MG63 (cell line): ENCODE results near the gene DDIAS. TPM values are rescaled to one million over a fixed set of nuclear protein-coding genes. Genes with fewer than 3 reads are reported as not detected.

Experiments
- DNase-seq: peaks from one replicate; pipeline ENCODE4 v3.0.0-alpha.2; 2020
- H3K27me3 ChIP-seq: fragments of 250-450 bp; sonication (Bioruptor Pico); 2 replicates; pipeline ENCODE4 v1.5.1; 2020; ENCODE audit warnings: mild to moderate bottlenecking, moderate library complexity
- H3K36me3 ChIP-seq: fragments of 250-450 bp; sonication (Bioruptor Pico); 2 replicates; pipeline ENCODE4 v1.5.1; 2020; ENCODE audit warnings: mild to moderate bottlenecking, moderate library complexity
- H3K4me3 ChIP-seq: fragments of 250-450 bp; sonication (Bioruptor Pico); 2 replicates; pipeline ENCODE4 v1.5.1; 2020; ENCODE audit warnings: mild to moderate bottlenecking, moderate library complexity
- H3K9me3 ChIP-seq: fragments of 250-450 bp; sonication (Bioruptor Pico); 2 replicates; pipeline ENCODE4 v1.5.1; 2020; ENCODE audit warnings: mild to moderate bottlenecking, moderate library complexity
- total RNA-seq: library from RNA; depleted of rRNA; stranded (reverse); fragments of >200 nt; shearing (Covaris generic); gene quantifications from 2 replicates; pipeline ENCODE4 v1.2.3, GENCODE V29; 2014; ENCODE audit warnings: low replicate concordance; rRNA removed

The DDIAS gene
- total RNA-seq, 1 experiment from 2014 or later, result 9.2 TPM

- DNase-seq, result no peak
- H3K27me3 ChIP-seq, result no peaks in the 10 kb centered on the region
Measured at GRCh38 chr11:82975882-82976281, 74.3 kb downstream of the DDIAS start.

GRCh38 chr11:82976786-82977185, 75.2 kb downstream of the DDIAS start:
- H3K36me3 ChIP-seq, result peaks cover 3% of the 10 kb centered on the region; the same call in 1 of the 2 replicates
- H3K4me3 ChIP-seq, result no peak overlapping the region
- DNase-seq, result no peak
- H3K27me3 ChIP-seq, result no peaks in the 10 kb centered on the region
- no peaks in the 10 kb centered on the region for H3K9me3 ChIP-seq

More at GRCh38 chr11:82975882-82976281, 74.3 kb downstream of the DDIAS start:
- Histone ChIP-seq H3K4me3 (no peak overlapping the region), H3K9me3 (no peaks in the 10 kb centered on the region), H3K36me3 (no peaks in the 10 kb centered on the region)

- H3K36me3 ChIP-seq, result peaks cover 4% of the 10 kb centered on the region; the same call in 1 of the 2 replicates
- DNase-seq, result no peak
- no peaks in the 10 kb centered on the region for H3K27me3 ChIP-seq
- H3K4me3 ChIP-seq, result no peak overlapping the region
- H3K9me3 ChIP-seq, result no peaks in the 10 kb centered on the region
Measured at GRCh38 chr11:82978422-82979099, 77.0 kb downstream of the DDIAS start.

- no peak for DNase-seq
- Histone ChIP-seq H3K36me3 (peaks cover 6% of the 10 kb centered on the region; the same call in 1 of the 2 replicates), H3K9me3 (no peaks in the 10 kb centered on the region), H3K4me3 (no peak overlapping the region), H3K27me3 (no peaks in the 10 kb centered on the region)
Measured at GRCh38 chr11:82979824-82980223, 78.3 kb downstream of the DDIAS start.

GRCh38 chr11:82980292-82980691, 78.8 kb downstream of the DDIAS start:
- H3K4me3 ChIP-seq, result no peak overlapping the region
- H3K9me3 ChIP-seq, result no peaks in the 10 kb centered on the region
- H3K36me3 ChIP-seq, result peaks cover 6% of the 10 kb centered on the region; the same call in 1 of the 2 replicates
- no peaks in the 10 kb centered on the region for H3K27me3 ChIP-seq
- DNase-seq, result no peak

GRCh38 chr11:82980947-82981346, 79.4 kb downstream of the DDIAS start:
- Histone ChIP-seq H3K4me3 (no peak overlapping the region), H3K9me3 (no peaks in the 10 kb centered on the region), H3K27me3 (no peaks in the 10 kb centered on the region), H3K36me3 (peaks cover 6% of the 10 kb centered on the region; the same call in 1 of the 2 replicates)
- no peak for DNase-seq

GRCh38 chr11:82981852-82982251, 80.3 kb downstream of the DDIAS start:
- Histone ChIP-seq H3K27me3 (no peaks in the 10 kb centered on the region), H3K36me3 (peaks cover 9% of the 10 kb centered on the region; the same call in 1 of the 2 replicates), H3K4me3 (no peak overlapping the region), H3K9me3 (no peaks in the 10 kb centered on the region)
- DNase-seq, result no peak

Other genes with a start within 250 kb of the DDIAS start
- gene FAM181B, start 167.9 kb upstream of the DDIAS start, total RNA-seq, result not detected in 2 replicates
- 24.0 and 33.3 TPM in 2 replicates for gene PRCP, start 1.3 kb upstream of the DDIAS start, total RNA-seq
- gene RAB30, start 170.2 kb downstream of the DDIAS start, total RNA-seq, result 4.0 and 6.1 TPM in 2 replicates